ENCODE results near the gene TMEM42.

- TF ChIP-seq CTCF (IDR thresholded peaks at IDR 0.05) (no peak), REST (IDR thresholded peaks at IDR 0.05; ENCODE audit: insufficient read depth in 1 of 2, low read depth in 2 of 2, low read length in 1 of 2) (no peak)
These were observed 13.1 kb upstream of the TMEM42 start for GRCh38 chr3:44848634-44849033.
